Testis (tissue), 3 donors: ENCODE measurements around the gene CACNA1C. TPM values are rescaled to one million over a fixed set of nuclear protein-coding genes. Genes with fewer than 3 reads are reported as not detected.

Experiments used
- DNase-seq: peaks from one replicate; pipeline ENCODE4 v3.0.0-alpha.2; 2019
- H3K27ac ChIP-seq, 2 donors: fragments of 200-600 bp; sonication (generic); one replicate each; pipeline ENCODE4 v1.5.1; 2019
- H3K27me3 ChIP-seq: fragments of 200-600 bp; sonication (generic); one replicate; pipeline ENCODE4 v1.5.1; 2019
- H3K36me3 ChIP-seq: fragments of 200-600 bp; sonication (generic); one replicate; pipeline ENCODE4 v1.5.1; 2017; ENCODE audit warnings: low read depth; ENCODE audit errors: missing control alignments
- H3K4me1 ChIP-seq: fragments of 200-600 bp; sonication (generic); one replicate; pipeline ENCODE4 v1.5.1; 2019
- H3K4me3 ChIP-seq, 2 donors: fragments of 200-600 bp; sonication (generic); one replicate each; pipeline ENCODE4 v1.5.1; 2017 to 2019
- H3K9me3 ChIP-seq: fragments of 200-600 bp; sonication (generic); one replicate; pipeline ENCODE4 v1.5.1; 2017
- CTCF ChIP-seq, 3 experiments: fragments of 450-650 bp in 2 of 3; fragments of 200-600 bp in 1 of 3; sonication (generic) in 1 of 3; IDR thresholded peaks; one replicate each; pipeline ENCODE4 v1.5.1; 2016 to 2019; ENCODE audit warnings: antibody characterized with exemption in 3 of 3, mild to moderate bottlenecking in 2 of 3, moderate library complexity in 1 of 3
- POLR2A ChIP-seq: fragments of 450-650 bp; IDR thresholded peaks from one replicate; pipeline ENCODE4 v1.6.1; 2017; ENCODE audit warnings: antibody characterized with exemption, mild to moderate bottlenecking, moderate library complexity
- WGBS, 2 donors: methylation state at CpG; one replicate each; pipeline ENCODE4 v1.1.5; 2018; 5-methylcytosine and 5-hydroxymethylcytosine counted together
- intact Hi-C: fragments of 100-400 bp; cut with DNase I; formaldehyde crosslinking; loops from one replicate; pipeline ENCODE4 v1.15.1; 2023; ENCODE audit warnings: low total_unique reads
- polyA plus RNA-seq: library from polyadenylated mRNA; stranded (reverse); fragments of 350-450 nt; fragmentation: Illumina TruSeq; extraction: RNeasy Lipid Tissue Mini Kit (QIAGEN cat#74804); gene quantifications from one replicate; pipeline ENCODE4 v1.2.3, GENCODE V29; 2014; ENCODE audit warnings: low read depth, low replicate concordance; ENCODE audit not compliant: insufficient read depth
- total RNA-seq, 2 donors: library from RNA; depleted of rRNA; stranded (reverse); fragments of >200 nt; gene quantifications; one replicate each; pipeline ENCODE4 v1.2.3, GENCODE V29; 2016

CACNA1C gene
- total and polyA plus RNA-seq, 3 donors from 2014 or later = 20.3 to 36.8 (median 32.0) TPM

DNA sequence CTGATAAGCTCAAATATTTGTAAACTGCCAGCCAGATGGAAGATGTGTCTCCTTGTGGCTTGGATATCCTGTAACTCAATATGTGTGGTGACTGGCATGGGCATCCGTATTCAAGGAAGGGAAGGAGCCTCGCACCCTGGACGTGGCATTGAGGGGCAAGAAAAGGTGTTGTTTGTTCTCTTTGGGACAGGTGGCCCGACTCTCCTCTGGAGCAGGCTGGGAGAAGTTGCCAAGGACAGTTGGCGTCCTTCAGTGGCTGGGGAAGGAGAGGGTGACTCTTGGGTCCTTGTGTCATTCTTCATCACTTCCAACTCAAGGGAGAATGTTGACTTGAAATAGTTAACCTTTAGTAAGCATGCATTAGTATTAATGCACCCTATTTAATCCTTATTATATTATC is 39.6 kb downstream of the CACNA1C start:
- H3K27ac ChIP-seq = no peak overlapping the region
- no peak for DNase-seq
- H3K9me3 ChIP-seq = no peaks in the 10 kb centered on the region
- 92 to 95% methylated on average over 5 of the region's 5 CpGs for WGBS, 2 donors
- no peak for TF ChIP-seq POLR2A
- TF ChIP-seq CTCF (IDR thresholded peaks at IDR 0.05) = no peak
- intact Hi-C loops = no loop called here
- H3K4me1 ChIP-seq = no peaks in the 10 kb centered on the region
- H3K27me3 ChIP-seq = no peaks in the 10 kb centered on the region
- H3K36me3 ChIP-seq = no peaks in the 10 kb centered on the region
- H3K4me3 ChIP-seq = no peak overlapping the region

DNA sequence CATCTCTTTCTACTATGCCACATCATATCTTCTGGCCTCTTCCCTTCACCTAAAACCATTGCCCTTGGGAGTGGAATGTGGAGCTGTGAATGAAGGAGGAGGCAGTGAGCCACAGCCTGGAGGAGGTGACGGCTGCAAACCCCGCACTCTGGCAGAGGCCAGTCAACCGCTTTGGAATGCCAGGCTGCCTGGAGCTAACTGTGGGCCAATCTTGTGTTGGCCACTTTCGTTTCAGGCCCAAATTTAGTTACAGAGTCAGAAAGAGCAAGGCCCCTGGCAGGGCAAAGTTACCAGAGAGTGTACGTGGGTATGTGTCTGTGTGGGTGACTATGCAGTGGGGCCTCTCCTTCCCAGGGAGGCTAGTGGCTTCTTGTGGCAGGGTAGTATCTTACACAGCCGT is 40.1 kb downstream of the CACNA1C start:
- no peaks in the 10 kb centered on the region for H3K4me1 ChIP-seq
- H3K36me3 ChIP-seq = no peaks in the 10 kb centered on the region
- no peak overlapping the region for H3K4me3 ChIP-seq
- TF ChIP-seq POLR2A (no peak), CTCF (IDR thresholded peaks at IDR 0.05) (no peak)
- no peak overlapping the region for H3K27ac ChIP-seq
- no peaks in the 10 kb centered on the region for H3K9me3 ChIP-seq
- intact Hi-C loops = no loop called here
- 69 to 91% methylated on average over 5 to 6 of the region's 6 CpGs for WGBS, 2 donors
- no peaks in the 10 kb centered on the region for H3K27me3 ChIP-seq
- no peak for DNase-seq

DNA sequence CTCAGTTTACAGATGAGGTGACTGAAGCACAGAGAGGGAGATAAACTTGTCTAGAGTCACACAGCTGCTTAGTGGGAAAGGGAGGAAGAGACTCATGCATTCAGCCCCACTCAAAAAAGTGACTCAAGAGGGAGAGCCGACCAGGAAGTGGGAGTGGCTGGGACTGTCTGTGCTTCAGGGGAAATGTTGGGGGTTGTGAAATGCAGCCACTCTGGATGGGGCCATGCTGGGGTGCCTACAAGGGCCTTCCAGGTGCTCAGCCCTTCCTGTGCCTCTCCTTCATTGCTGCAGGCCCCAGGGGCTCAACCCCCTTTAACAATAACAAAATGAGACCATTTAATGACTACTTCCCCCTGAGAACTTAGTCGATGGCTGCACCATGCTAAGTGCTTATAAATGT is 41.8 kb downstream of the CACNA1C start:
- 47 to 66% methylated on average over 2 of the region's 2 CpGs for WGBS, 2 donors
- no peak for DNase-seq
- Histone ChIP-seq H3K36me3 (no peaks in the 10 kb centered on the region), H3K4me3 (no peak overlapping the region), H3K27me3 (no peaks in the 10 kb centered on the region), H3K27ac (no peak overlapping the region), H3K9me3 (no peaks in the 10 kb centered on the region), H3K4me1 (no peaks in the 10 kb centered on the region)
- TF ChIP-seq CTCF (IDR thresholded peaks at IDR 0.05) (no peak), POLR2A (no peak)
- intact Hi-C loops = no loop called here

DNA sequence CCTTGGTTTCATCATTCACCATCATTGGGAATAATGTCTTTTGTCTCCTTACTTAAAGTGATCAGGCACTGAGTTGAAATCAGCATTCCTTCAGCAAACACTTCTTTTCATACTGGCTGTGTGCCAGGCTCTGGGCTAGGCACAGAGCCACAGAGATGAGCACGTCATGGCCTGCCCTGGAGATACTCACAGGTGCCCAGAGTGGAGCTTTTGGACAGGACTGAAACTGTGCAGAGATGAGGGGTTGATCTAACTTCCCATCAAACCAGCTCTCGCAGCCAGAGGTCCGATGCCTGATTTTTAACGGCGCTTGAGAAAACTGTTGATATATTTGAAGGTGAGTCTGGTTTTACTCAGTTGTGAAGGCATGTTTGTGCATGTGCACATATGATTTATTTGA is 43.1 kb downstream of the CACNA1C start:
- Histone ChIP-seq H3K4me3 (no peak overlapping the region), H3K27ac (no peak overlapping the region), H3K9me3 (no peaks in the 10 kb centered on the region), H3K4me1 (no peaks in the 10 kb centered on the region), H3K36me3 (no peaks in the 10 kb centered on the region), H3K27me3 (no peaks in the 10 kb centered on the region)
- TF ChIP-seq CTCF (IDR thresholded peaks at IDR 0.05) (no peak), POLR2A (no peak)
- DNase-seq = no peak
- intact Hi-C loops = no loop called here
- WGBS, 2 donors = 84 to 87% methylated on average over 5 of the region's 5 CpGs

- no peak overlapping the region for H3K27ac ChIP-seq
- H3K36me3 ChIP-seq = no peaks in the 10 kb centered on the region
- TF ChIP-seq POLR2A = no peak
- no peak for TF ChIP-seq CTCF (IDR thresholded peaks at IDR 0.05)
Measured at GRCh38 chr12:2097617-2098016, 44.8 kb downstream of the CACNA1C start.

More at GRCh38 chr12:2097617-2098016, 44.8 kb downstream of the CACNA1C start:
- H3K4me1 ChIP-seq = no peaks in the 10 kb centered on the region
- no peak overlapping the region for H3K4me3 ChIP-seq
- H3K9me3 ChIP-seq = no peaks in the 10 kb centered on the region
- no peak for DNase-seq
- H3K27me3 ChIP-seq = no peaks in the 10 kb centered on the region
- WGBS, 2 donors = 89% methylated on average over 5 to 7 of the region's 7 CpGs
- intact Hi-C loops = no loop called here
